ELR (cell line): ENCODE measurements around the gene EP300.
"Not testable (repeated sequence)": the region's sequence is repeated elsewhere in the genome, so short reads cannot be mapped to it uniquely, and the experiment has no call there.

Experiments
- DNase-seq: peaks from one replicate; pipeline ENCODE4 v3.0.0-alpha.2; 2015; ENCODE audit warnings: low read depth

The EP300 gene

DNA sequence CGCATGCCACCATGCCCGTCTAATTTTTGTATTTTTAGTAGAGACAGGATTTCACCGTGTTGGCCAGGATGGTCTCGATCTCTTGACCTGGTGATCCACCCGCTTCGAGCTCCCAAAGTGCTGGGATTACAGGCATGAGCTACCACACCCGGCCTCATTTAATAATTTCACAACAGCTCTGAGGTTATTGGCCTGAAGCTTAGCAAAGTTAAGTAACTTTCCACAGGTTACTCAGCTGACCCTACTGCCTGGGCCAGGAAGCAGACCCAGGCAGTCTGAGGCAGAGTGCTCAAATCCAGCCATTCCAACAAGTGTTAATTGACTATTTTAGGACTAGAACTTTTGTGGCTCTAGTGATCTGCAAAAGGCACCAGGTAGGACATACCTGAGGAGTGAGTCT lies 60.5 kb downstream of the EP300 start:
- DNase-seq = no peak

DNA sequence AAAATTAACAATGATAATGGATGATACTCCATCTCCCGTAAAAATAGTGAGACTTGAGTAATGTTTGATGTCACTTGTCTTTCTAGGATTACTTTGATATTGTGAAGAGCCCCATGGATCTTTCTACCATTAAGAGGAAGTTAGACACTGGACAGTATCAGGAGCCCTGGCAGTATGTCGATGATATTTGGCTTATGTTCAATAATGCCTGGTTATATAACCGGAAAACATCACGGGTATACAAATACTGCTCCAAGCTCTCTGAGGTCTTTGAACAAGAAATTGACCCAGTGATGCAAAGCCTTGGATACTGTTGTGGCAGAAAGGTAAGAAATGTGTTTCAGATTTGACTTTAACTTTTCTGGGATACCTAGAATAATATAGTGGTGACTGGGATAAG lies 64.7 kb downstream of the EP300 start:
- DNase-seq = no peak

DNA sequence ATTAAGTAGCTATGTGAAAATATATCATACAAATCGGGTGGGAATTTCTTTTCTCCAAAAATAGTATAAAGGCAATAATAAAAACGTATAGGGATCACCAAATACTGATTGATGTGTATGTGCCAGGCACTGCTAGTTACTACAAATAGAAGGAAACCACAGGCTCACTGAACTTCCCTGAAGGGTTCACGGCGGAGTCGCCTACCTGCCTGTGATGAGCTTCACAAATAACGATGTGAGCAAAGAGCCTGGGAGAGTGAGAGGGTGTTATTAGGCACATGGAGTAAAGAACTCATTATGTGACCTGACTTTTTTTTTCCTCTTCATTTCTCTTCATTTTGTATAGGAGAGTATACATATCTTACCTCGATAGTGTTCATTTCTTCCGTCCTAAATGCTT lies 76.8 kb downstream of the EP300 start:
- DNase-seq = no peak

DNA sequence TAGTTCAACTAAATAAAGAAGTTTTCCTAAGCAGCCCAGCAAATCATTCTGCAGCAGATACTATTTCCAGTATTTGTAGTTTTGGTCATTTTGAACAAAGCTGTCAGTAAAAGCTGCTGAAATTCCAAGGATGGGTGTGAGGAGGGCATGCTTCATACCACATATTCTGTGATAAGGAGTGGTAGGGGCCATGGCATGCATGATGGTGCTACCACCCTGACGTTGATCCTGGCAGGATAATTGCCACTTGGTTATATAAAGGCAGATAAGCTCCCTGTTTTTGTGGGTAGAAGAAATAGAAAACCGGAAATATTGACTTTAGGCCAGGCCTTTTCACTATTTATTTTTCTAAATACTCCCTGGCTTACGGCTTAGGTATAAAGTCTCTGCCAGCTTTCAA lies 79.6 kb downstream of the EP300 start:
- no peak for DNase-seq

DNA sequence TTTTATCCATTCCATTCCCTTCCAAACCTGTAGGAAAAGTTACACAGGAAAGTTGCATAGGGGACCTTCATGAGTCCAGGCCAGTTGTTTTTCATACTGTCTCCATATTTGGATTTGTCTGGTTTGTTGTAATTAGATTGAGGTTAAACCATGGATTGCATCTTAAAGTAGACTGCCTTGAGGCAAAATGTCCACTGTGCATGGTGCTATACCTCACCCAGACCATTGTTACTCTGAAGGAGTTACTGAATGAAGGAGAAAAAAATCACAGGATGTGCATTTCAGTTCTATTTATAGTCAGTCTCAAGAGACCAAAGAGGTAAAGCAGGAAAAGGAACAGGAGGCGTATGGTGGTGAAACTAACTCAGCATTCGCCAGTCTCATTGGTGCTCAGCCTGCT lies 83.2 kb downstream of the EP300 start:
- DNase-seq = no peak

DNA sequence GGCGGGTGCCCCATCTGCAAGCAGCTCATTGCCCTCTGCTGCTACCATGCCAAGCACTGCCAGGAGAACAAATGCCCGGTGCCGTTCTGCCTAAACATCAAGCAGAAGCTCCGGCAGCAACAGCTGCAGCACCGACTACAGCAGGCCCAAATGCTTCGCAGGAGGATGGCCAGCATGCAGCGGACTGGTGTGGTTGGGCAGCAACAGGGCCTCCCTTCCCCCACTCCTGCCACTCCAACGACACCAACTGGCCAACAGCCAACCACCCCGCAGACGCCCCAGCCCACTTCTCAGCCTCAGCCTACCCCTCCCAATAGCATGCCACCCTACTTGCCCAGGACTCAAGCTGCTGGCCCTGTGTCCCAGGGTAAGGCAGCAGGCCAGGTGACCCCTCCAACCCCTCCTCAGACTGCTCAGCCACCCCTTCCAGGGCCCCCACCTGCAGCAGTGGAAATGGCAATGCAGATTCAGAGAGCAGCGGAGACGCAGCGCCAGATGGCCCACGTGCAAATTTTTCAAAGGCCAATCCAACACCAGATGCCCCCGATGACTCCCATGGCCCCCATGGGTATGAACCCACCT lies 84.7 kb downstream of the EP300 start:
- no peak for DNase-seq

DNA sequence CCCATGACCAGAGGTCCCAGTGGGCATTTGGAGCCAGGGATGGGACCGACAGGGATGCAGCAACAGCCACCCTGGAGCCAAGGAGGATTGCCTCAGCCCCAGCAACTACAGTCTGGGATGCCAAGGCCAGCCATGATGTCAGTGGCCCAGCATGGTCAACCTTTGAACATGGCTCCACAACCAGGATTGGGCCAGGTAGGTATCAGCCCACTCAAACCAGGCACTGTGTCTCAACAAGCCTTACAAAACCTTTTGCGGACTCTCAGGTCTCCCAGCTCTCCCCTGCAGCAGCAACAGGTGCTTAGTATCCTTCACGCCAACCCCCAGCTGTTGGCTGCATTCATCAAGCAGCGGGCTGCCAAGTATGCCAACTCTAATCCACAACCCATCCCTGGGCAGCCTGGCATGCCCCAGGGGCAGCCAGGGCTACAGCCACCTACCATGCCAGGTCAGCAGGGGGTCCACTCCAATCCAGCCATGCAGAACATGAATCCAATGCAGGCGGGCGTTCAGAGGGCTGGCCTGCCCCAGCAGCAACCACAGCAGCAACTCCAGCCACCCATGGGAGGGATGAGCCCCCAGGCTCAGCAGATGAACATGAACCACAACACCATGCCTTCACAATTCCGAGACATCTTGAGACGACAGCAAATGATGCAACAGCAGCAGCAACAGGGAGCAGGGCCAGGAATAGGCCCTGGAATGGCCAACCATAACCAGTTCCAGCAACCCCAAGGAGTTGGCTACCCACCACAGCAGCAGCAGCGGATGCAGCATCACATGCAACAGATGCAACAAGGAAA lies 85.4 kb downstream of the EP300 start:
- DNase-seq = no peak

DNA sequence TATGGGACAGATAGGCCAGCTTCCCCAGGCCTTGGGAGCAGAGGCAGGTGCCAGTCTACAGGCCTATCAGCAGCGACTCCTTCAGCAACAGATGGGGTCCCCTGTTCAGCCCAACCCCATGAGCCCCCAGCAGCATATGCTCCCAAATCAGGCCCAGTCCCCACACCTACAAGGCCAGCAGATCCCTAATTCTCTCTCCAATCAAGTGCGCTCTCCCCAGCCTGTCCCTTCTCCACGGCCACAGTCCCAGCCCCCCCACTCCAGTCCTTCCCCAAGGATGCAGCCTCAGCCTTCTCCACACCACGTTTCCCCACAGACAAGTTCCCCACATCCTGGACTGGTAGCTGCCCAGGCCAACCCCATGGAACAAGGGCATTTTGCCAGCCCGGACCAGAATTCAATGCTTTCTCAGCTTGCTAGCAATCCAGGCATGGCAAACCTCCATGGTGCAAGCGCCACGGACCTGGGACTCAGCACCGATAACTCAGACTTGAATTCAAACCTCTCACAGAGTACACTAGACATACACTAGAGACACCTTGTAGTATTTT lies 86.1 kb downstream of the EP300 start:
- no peak for DNase-seq

DNA sequence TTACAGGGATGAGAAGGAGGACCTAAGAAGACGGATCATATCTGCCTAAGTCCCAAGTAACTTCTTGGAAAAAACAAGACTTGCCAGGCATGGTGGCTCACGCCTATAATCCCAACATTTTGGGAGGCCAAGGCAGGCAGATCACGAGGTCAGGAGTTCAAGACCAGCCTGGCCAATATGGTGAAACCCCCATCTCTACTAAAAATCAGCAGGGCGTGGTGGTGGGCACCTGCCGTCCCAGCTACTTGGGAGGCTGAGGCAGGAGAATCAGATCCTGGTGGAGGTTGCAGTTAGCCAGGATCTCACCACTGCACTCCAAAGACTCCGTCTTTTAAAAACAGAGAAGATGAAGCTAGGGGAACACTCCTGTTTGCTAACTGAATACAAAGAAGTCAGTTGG lies 88.0 kb downstream of the EP300 start:
- not testable (repeated sequence) for DNase-seq

DNA sequence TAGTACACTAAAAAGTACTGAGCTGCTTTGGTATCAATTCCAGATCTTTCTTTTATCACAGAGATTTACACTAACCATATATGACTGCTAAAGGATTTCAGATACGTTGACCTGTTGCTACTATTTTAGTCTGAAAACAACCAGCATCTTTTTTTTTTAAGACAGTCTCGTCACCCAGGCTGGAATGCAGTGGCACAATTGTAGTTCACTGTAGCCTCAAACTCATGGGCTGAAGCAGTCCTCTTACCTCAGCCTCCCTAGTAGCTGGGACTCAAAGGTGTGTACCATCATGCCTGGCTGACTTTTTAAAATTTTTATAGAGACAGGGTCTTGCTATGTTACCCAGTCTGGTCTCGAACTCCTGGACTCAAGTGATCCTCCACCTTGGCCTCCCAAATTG lies 88.5 kb downstream of the EP300 start:
- DNase-seq = no peak

DNA sequence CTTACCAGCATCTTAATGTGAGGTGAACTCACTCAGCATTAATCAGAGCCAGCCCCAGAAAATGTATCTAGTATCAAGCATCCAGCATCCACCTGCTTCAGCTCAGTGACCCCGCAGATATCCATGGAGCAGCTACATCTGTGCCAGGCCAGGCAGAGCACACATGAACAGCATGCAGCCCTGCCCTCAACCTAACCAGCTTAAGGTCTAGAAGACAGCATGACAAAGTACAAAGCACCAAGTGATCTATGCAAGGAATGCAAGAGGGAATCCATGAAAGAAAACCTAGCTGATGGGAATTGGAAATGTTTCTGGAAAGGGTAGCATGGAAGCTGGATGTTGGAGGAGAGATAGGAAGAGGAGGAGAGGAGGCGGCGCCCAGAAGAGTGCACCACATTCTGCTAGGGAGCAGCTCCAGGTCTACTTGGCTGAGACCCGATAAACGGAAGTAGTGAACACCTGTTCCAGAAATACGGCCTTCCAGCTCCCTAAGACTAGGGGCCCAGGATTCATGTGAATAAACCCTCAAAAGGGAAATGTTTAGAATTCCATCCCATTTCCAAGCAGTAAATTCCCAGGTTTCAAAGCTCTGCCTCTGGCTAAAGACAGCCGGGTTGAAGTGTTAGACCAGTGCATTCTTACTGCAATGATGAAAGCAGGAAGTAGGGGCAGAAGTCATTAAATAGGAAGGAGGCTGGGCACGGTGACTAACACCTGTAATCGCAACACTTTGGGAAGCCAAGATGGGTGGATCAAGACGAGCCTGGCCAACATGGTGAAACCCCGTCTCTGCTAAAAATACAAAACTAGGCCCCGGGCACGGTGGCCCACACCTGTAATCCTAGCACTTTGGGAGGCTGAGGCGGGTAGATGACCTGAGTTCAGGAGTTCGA lies 89.2 kb downstream of the EP300 start:
- peak; percentile 83 for DNase-seq

DNA sequence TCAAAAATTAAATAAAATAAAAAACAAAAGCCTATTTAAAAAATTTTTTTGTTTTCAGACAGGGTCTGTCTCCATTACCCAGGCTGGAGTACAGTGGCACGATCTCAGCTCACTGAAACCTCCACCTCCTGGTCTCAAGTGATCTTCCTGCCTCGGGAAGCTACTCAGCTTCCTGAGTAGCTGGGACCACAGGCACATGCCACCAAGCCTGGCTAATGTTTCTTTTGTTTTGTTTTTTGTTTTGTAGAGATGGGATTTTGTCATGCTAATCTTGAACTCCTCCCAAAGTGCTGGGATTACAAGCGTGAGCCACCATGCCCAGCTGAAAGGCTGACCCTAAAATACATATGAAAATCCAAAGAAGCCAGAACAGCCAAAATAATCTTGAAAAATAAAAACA lies 92.3 kb downstream of the EP300 start:
- no peak for DNase-seq

DNA sequence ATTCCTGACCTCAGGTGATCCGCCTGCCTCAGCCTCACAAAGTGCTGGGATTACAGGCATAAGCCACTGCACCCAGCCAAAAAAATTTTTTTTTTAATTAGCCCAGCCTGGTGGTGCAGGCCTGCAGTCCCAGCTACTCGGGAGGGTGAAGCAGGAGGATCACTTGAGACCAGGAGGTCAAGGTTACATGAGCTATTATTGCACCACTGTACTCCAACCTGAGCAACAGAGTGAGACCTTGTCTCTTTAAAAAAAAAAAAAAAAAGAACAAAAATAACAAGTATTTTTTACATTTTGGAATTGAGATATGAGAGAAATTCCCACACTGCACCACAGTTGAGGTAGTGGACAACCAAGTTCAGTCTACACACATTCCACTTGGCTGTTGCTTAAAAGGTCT lies 99.1 kb downstream of the EP300 start:
- DNase-seq = no peak

DNA sequence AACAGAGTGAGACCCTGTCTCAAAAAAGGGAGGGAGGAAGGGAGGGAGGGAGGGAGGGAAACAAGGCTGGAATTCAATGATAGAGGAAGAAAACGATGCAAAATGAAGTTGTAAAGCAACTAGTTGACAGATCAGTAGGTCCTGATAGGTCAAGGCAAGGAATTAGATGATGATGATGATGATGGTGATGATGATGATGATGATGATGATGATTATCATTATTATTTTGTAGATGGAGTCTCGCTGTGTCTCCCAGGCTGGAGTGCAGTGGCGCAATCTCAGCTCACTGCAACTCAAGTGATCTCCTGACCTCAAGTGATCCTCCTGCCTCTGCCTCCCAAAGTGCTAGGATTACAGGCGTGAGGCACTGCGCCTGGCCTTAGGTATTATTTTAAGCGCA lies 101.4 kb downstream of the EP300 start:
- DNase-seq = no peak

DNA sequence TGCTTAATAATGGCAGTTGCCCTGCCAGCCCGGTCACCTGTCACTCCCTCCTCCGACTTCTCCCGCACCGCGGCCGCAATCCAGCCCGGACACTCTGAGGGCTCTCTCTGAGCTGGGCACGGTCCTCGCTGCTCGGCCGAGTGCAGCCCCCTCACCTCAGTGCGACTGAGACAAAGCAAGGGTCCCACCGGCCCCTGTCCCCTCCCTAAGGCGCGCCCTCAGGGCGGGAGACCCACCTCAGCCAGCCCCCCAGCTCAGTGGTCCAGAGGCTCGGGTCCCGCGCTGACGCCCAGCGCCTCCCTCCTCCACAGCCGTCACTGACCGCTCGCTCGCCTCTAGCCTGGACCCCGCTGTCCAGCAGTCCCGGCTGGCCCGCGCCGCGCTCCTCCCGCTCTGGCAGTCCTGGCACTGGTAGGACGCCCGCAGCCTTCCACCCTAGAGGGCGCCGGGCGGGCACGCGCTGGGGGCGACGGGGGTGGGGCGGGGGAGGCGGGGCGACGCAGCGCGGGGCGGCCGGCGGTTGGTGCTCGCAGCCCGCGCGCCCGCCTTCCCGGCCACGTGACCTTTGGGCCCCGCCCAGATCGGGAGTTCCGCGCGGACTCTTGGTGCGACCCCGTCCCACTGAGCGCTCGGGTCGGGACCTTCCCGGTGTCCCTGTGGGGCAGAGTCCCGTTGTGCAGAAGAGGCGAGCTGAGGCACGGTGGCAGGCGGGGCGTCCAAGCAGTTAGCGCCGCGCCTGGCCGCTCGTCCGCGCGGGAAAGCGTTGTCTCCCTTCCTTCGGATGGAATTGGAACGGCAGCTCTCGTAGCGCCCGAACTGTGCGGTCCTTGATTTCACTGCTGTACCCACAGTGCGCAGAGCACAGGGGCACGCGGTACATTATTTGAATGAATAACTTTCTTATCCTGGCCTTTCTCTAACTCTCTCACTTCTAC lies 104.9 kb downstream of the EP300 start:
- peak; percentile 82 for DNase-seq

DNA sequence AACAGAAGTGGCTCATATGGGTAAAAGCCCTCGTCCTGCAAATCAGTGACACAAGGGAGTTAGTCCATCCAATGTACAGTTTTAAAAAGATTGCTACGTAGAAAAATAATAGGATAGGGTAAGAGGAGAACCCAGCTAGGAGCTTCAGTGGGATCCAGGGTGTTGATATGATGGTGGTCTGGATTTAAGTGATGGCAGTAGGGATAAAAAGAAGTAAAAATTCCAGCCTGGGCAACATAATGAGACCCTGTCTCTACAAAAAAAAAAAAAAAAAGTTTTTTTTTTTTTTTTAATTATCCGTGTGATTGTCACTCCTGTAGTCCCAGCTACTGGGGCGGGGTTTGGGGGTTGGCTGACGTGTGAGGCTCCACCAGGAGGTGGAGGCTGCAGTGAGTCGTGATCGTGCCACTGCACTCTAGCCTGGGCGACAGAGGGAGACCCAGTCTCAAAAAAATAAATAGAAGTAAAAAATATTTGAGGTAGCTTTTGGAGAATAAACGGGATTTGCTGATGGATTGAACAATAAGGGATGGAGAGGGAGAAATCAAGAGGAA lies 105.7 kb downstream of the EP300 start:
- DNase-seq = peak; percentile 55

DNA sequence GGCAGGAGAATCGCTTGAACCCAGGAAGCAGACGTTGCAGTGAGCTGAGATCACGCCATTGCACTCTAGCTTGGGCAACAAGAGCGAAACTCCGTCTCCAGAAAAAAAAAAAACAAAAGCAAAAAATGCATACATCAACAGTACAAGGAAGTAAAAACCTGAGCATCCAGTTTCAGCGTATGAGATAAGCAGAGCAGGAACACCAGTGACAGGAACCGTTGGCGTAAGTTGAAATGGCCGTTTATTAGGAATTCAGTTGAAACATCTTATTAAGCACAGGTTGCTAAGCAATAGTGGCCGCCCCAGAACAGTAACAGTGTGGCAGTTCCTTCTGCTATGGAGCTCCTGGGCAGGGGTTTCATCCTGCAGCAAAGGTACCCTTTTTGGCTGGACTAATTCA lies 108.7 kb downstream of the EP300 start:
- no peak for DNase-seq

DNA sequence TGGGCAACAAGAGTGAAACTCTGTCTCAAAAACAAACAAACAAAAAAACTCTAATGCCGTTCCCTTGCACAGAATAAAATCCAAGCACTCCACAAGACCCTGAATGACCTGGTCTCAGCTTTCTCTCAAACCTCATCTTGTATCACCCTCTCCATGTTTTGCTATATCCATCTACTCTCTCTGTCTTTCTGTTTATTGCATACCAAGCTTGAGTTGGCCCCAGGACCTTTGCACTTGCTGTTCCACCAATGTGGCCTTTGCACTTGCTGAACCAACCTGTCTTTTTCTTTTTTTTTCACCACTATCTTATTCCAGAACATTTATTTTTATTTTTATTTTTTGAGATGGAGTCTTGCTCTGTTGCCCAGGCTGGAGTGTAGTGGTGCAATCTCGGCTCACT lies 110.7 kb downstream of the EP300 start:
- no peak for DNase-seq

DNA sequence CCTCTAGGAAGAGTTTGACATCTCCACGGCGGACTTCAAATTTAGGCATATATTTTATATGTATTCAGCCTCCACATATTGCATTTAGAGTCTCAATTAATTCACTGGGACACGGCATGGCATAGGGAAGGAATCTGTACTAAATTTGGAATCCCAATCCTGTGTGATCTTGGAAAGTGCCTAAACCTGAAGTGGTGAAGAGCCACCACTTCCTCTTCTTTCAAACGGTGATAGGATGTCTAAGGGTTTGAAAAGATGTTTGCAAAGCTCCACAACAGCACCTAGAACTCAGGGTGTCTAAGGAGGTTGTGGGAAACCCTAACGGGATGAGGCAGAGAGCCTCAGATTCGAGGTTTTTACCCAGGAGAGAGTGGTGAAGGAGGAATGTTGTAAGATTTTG lies 111.7 kb downstream of the EP300 start:
- no peak for DNase-seq

DNA sequence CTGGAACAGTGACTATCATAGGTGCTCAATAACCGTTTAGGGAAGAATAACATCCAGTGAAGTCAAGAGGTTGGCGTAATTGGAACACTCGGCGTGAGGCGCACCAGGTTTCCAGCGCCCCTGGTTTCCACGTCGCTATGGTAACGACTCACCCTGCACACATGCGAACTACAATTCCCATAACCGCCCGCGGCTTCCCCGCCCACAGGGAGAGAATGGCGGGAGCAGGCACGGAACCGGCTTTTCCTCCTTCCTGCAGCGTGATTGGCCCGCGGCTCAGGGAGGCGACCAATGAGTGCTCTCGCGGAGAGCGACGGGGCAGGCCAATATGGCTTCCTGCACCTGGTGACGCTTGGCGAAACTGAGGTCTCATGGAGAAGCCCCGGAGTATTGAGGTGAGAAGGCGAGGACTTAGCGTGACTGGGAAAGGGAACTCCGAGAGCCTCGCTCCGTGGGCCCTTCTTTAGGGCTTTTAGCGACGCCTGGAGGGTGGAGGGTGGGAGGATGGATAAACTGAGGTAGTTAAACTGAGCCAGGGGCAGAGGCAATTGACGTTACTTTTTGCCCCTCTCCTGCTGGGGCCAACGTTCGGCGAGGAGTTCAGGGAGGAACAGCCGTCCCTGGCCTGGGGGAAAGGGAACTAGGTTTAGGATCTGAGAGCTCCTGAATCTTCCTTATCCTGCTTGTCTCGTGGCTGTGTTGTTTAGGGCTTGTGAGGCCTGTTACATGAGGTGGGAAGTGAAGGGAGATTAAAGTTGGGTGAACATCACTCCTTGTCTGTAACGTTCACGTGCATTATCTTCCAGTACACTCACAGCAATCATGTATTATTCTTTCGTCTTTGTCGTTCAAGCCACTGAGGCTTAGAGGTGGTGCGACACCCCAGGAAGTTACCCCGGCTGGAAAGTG lies 112.9 kb downstream of the EP300 start, which contains the start of gene L3MBTL2:
Gene L3MBTL2, plus strand, starts transcription at position 321 of the 909 bp plus-strand sequence. Its CDS starts 51 bp downstream, at position 372.
- peak; percentile 98 for DNase-seq
